ENCODE measurements around the gene CENPO.

- no peak for TF ChIP-seq YY1 (IDR thresholded peaks at IDR 0.05; ENCODE audit: insufficient read depth, insufficient read length)
- TF ChIP-seq ZNF274 (IDR thresholded peaks at IDR 0.05; ENCODE audit: low read depth, low read length): no peak
- TF ChIP-seq SUZ12 (IDR thresholded peaks at IDR 0.05; ENCODE audit: extremely low read depth, insufficient read depth, insufficient read length): no peak
These were observed 49.3 kb upstream of the CENPO start for GRCh38 chr2:24743924-24744323.
